MM.1S (cell line): ENCODE measurements around the gene KLC1.

Experiments used
- DNase-seq: peaks from one replicate; pipeline ENCODE4 v3.0.0-alpha.2; 2015
- H2AFZ ChIP-seq: fragments of 300-600 bp; sonication (generic); 2 replicates; pipeline ENCODE4 v1.6.0; 2016; ENCODE audit warnings: antibody characterized with exemption, low read length
- H3F3A ChIP-seq: fragments of 300-600 bp; sonication (generic); 2 replicates; pipeline ENCODE4 v1.6.1; 2016; ENCODE audit warnings: mild to moderate bottlenecking, antibody characterized with exemption, low read length, moderate library complexity, mixed read lengths; ENCODE audit not compliant: insufficient read depth
- H3K27ac ChIP-seq: fragments of 300-600 bp; sonication (generic); 2 replicates; pipeline ENCODE4 v1.5.1; 2016; ENCODE audit warnings: mild to moderate bottlenecking, low read length
- H3K27me3 ChIP-seq: fragments of 300-600 bp; sonication (generic); replicated peaks from 2 replicates; pipeline ENCODE4 v1.6.0; 2016; ENCODE audit warnings: low read length; ENCODE audit not compliant: insufficient read depth
- H3K36me3 ChIP-seq: fragments of 300-600 bp; sonication (generic); replicated peaks from 2 replicates; pipeline ENCODE4 v1.6.1; 2016; ENCODE audit warnings: mild to moderate bottlenecking, low read length, mixed read lengths; ENCODE audit not compliant: insufficient read depth
- H3K4me1 ChIP-seq: fragments of 300-600 bp; sonication (generic); 2 replicates; pipeline ENCODE4 v1.6.1; 2016; ENCODE audit warnings: low read length, mixed read lengths
- H3K4me2 ChIP-seq: fragments of 300-600 bp; sonication (generic); 2 replicates; pipeline ENCODE4 v1.6.0; 2016; ENCODE audit warnings: low read depth, low read length
- H3K4me3 ChIP-seq: fragments of 300-600 bp; sonication (generic); 2 replicates; pipeline ENCODE4 v1.5.1; 2016; ENCODE audit warnings: low read length, mixed read lengths
- H3K79me2 ChIP-seq: fragments of 300-600 bp; sonication (generic); 2 replicates; pipeline ENCODE4 v1.6.1; 2016; ENCODE audit warnings: mixed run types, low read length, mixed read lengths
- H3K9ac ChIP-seq: fragments of 300-600 bp; sonication (generic); 2 replicates; pipeline ENCODE4 v1.6.1; 2016; ENCODE audit warnings: low read length, mixed read lengths
- H3K9me2 ChIP-seq: fragments of 300-600 bp; sonication (generic); replicated peaks from 2 replicates; pipeline ENCODE4 v1.6.1; 2016; ENCODE audit warnings: mild to moderate bottlenecking, low read length, mixed read lengths; ENCODE audit not compliant: insufficient read depth
- H3K9me3 ChIP-seq: fragments of 300-600 bp; sonication (generic); replicated peaks from 2 replicates; pipeline ENCODE4 v1.6.1; 2016; ENCODE audit warnings: mild to moderate bottlenecking, low read length, mixed read lengths; ENCODE audit not compliant: insufficient read depth
- H4K20me1 ChIP-seq: fragments of 300-600 bp; sonication (generic); 2 replicates; pipeline ENCODE4 v1.6.1; 2016; ENCODE audit warnings: mild to moderate bottlenecking, low read length, moderate library complexity, mixed read lengths; ENCODE audit not compliant: insufficient read depth
- CTCF ChIP-seq: fragments of 300-600 bp; sonication (generic); IDR thresholded peaks from 2 replicates; pipeline ENCODE4 v1.5.1; 2016; ENCODE audit warnings: antibody characterized with exemption, low read length, mixed read lengths
- EZH2 ChIP-seq: fragments of 300-600 bp; sonication (generic); optimal IDR thresholded peaks from 2 replicates; pipeline ENCODE3; 2017; ENCODE audit warnings: low read depth, mild to moderate bottlenecking, antibody characterized with exemption, low read length, mixed read lengths
- EZH2phosphoT487 ChIP-seq: fragments of 300-600 bp; sonication (generic); IDR thresholded peaks from 2 replicates; pipeline ENCODE4 v1.6.1; 2018; ENCODE audit warnings: antibody characterized with exemption, low read length

The KLC1 gene

GRCh38 chr14:103613517-103613916, 15.5 kb upstream of the KLC1 start:
- Histone ChIP-seq H2AFZ (no peak overlapping the region), H3K9me3 (no peaks in the 10 kb centered on the region), H3K4me1 (no peaks in the 10 kb centered on the region), H3K36me3 (no peaks in the 10 kb centered on the region), H3K9ac (no peak overlapping the region), H4K20me1 (no peaks in the 10 kb centered on the region), H3K27me3 (no peaks in the 10 kb centered on the region), H3K9me2 (no peaks in the 10 kb centered on the region), H3K4me2 (no peak overlapping the region), H3F3A (no peaks in the 10 kb centered on the region), H3K4me3 (no peak overlapping the region), H3K27ac (no peak overlapping the region), H3K79me2 (no peaks in the 10 kb centered on the region)
- TF ChIP-seq EZH2 (no peak), CTCF (peak; percentile 41)
- DNase-seq: peak; percentile 12

DNA sequence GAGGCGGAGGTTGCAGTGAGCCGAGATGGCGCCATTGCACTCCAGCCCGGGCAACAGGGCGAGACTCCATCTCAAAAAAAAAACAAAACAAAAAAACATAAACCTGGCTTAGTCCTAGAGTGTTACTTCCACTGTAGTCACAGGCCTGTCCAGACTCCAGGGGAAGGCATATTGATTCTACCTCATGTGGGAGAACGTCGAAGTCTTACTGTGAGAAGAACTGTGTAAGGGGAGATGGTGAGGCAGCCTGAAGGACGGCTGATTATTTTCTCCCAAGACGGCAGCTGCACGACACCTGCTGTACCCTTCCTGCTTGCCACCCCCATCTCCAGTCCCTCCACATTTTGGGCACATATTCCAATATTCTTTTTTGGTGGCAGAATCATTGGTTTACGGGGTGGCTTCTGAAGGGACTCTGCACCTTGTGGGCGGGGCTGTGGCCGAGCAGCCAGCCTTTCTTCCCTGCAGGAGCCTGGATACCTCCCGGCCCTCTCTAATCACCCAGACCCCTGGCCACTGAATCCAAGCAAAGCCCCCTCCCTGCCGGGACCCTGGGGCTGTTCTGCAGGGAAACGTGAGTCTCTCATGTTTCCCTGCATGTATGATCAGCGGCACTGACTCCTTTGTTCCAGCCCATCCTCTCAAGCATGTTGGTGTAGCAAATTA, 12.2 kb upstream of the KLC1 start:
- H3F3A ChIP-seq: no peaks in the 10 kb centered on the region
- H2AFZ ChIP-seq: no peak overlapping the region

GRCh38 chr14:103619057-103619456, 10.0 kb upstream of the KLC1 start:
- no peak for TF ChIP-seq EZH2
- no peaks in the 10 kb centered on the region for H3K36me3 ChIP-seq
- H2AFZ ChIP-seq: no peak overlapping the region
- DNase-seq: no peak
- no peak overlapping the region for H3K4me2 ChIP-seq
- H3K4me3 ChIP-seq: no peak overlapping the region
- H3K4me1 ChIP-seq: no peaks in the 10 kb centered on the region
- no peaks in the 10 kb centered on the region for H3F3A ChIP-seq
- no peaks in the 10 kb centered on the region for H3K9me3 ChIP-seq
- no peaks in the 10 kb centered on the region for H3K27me3 ChIP-seq
- no peaks in the 10 kb centered on the region for H4K20me1 ChIP-seq
- no peaks in the 10 kb centered on the region for H3K9me2 ChIP-seq
- no peak overlapping the region for H3K9ac ChIP-seq
- H3K79me2 ChIP-seq: no peaks in the 10 kb centered on the region
- no peak overlapping the region for H3K27ac ChIP-seq

More for the DNA sequence above, 12.2 kb upstream of the KLC1 start:
- Histone ChIP-seq H3K4me1 (no peaks in the 10 kb centered on the region), H3K79me2 (no peaks in the 10 kb centered on the region), H3K27ac (no peak overlapping the region), H3K9ac (no peak overlapping the region), H3K27me3 (no peaks in the 10 kb centered on the region), H3K9me3 (no peaks in the 10 kb centered on the region), H4K20me1 (no peaks in the 10 kb centered on the region), H3K4me2 (no peak overlapping the region), H3K36me3 (no peaks in the 10 kb centered on the region), H3K4me3 (no peak overlapping the region), H3K9me2 (no peaks in the 10 kb centered on the region)
- no peak for TF ChIP-seq EZH2
- no peak for TF ChIP-seq EZH2phosphoT487
- no peak for TF ChIP-seq CTCF
- no peak for DNase-seq

- TF ChIP-seq CTCF (no peak), EZH2 (no peak), EZH2phosphoT487 (no peak)
- no peaks in the 10 kb centered on the region for H3K27me3 ChIP-seq
- H3K9me2 ChIP-seq: no peaks in the 10 kb centered on the region
- no peaks in the 10 kb centered on the region for H4K20me1 ChIP-seq
- DNase-seq: no peak
- H3K4me1 ChIP-seq: peaks cover 11% of the 10 kb centered on the region
- no peaks in the 10 kb centered on the region for H3K9me3 ChIP-seq
- H3F3A ChIP-seq: peaks cover 3% of the 10 kb centered on the region; the same call in 1 of the 2 replicates
- no peaks in the 10 kb centered on the region for H3K79me2 ChIP-seq
- no peaks in the 10 kb centered on the region for H3K36me3 ChIP-seq
- H3K27ac ChIP-seq: no peak overlapping the region
- no peak overlapping the region for H3K9ac ChIP-seq
- no peak overlapping the region; the same call in 1 of the 2 replicates for H3K4me2 ChIP-seq
- no peak overlapping the region for H3K4me3 ChIP-seq
- 0 out of 2 replicates have a peak overlapping the region, but pooled peaks have one; percentile 11 for H2AFZ ChIP-seq
Observed at GRCh38 chr14:103621860-103622259, 7.2 kb upstream of the KLC1 start.
